A549 (cell line): ENCODE data around the gene RAPGEF6. TPM values are rescaled to one million over a fixed set of nuclear protein-coding genes. Genes with fewer than 3 reads are reported as not detected.

Experiments
- ATAC-seq, 2 experiments: fragments of 200-7000 bp in 1 of 2; fragments of >200 bp in 1 of 2; cut with Nextera tagmentation in 1 of 2; cut with Tn5 transposase in 1 of 2; 3 replicates each; pipeline versions ENCODE4 v1.8.0 to v1.9.1; 2018 to 2020; ENCODE audit warnings: mild to moderate bottlenecking in 1 of 2, moderate library complexity in 1 of 2
- CTCF ChIA-PET: fragments of 300-600 bp; sonication (Branson Sonifier 250); formaldehyde crosslinking; extraction: SDS; loops from one replicate; lab custom pipeline; 2021; ENCODE audit warnings: antibody characterized with exemption, inconsistent platforms; lab: Yijun Ruan, JAX
- POLR2A ChIA-PET: fragments of 350-600 bp; formaldehyde crosslinking; extraction: SDS; loops from one replicate; lab custom pipeline; 2021; ENCODE audit warnings: antibody characterized with exemption, inconsistent platforms; lab: Yijun Ruan, JAX
- DNase-seq, 2 experiments: peaks; one replicate each; pipeline versions ENCODE4 v3.0.0 to v3.0.0-alpha.2; 2011 to 2016; ENCODE audit warnings: low read depth in 1 of 2, low spot score in 1 of 2
- FAIRE-seq: peaks from 2 replicates; lab custom pipeline; 2011; peaks lifted over from hg19 to GRCh38; lab: Jason Lieb, UNC
- H3K27ac ChIP-seq, 2 experiments: fragments of >200 bp; sonication (Bioruptor Twin); formaldehyde crosslinking; 3 replicates each; pipeline ENCODE4 v1.5.1; 2016 to 2017
- H3K4me1 ChIP-seq: fragments of >200 bp; sonication (Bioruptor Twin); formaldehyde crosslinking; 3 replicates; pipeline ENCODE4 v1.6.1; 2016
- H3K4me2 ChIP-seq: fragments of >200 bp; sonication (Bioruptor Twin); formaldehyde crosslinking; 3 replicates; pipeline ENCODE4 v1.6.1; 2016
- H3K4me3 ChIP-seq: fragments of >200 bp; sonication (Bioruptor Twin); formaldehyde crosslinking; 3 replicates; pipeline ENCODE4 v1.5.1; 2016
- H3K9me3 ChIP-seq: fragments of >200 bp; sonication (Bioruptor Twin); formaldehyde crosslinking; 3 replicates; pipeline ENCODE4 v1.6.1; 2016
- BHLHE40 ChIP-seq: IDR thresholded peaks from 2 replicates; pipeline ENCODE4 v1.6.1; 2012; ENCODE audit warnings: low read depth, low read length, inconsistent platforms
- CHD2 ChIP-seq: fragments of 150-350 bp; IDR thresholded peaks from 2 replicates; pipeline ENCODE4 v1.6.1; 2014; ENCODE audit warnings: low read length; ENCODE audit not compliant: partially characterized antibody
- EHF ChIP-seq: fragments of 250-450 bp; sonication (Bioruptor Pico); IDR thresholded peaks from 2 replicates; pipeline ENCODE4 v1.5.0; 2020; ENCODE audit warnings: mild to moderate bottlenecking
- EHMT2 ChIP-seq: fragments of 200-600 bp; sonication (generic); IDR thresholded peaks from 2 replicates; pipeline ENCODE4 v1.6.1; 2016; ENCODE audit warnings: antibody characterized with exemption, low read depth, mild to moderate bottlenecking, moderate library complexity
- EP300 ChIP-seq, 2 experiments: fragments of >200 bp; sonication (Bioruptor Twin); formaldehyde crosslinking; IDR thresholded peaks; 2 replicates in 1 of 2; 3 replicates in 1 of 2; pipeline ENCODE4 v1.6.1; 2016 to 2017
- FOSB ChIP-seq: fragments of 250-450 bp; sonication (Bioruptor Pico); IDR thresholded peaks from 2 replicates; pipeline ENCODE4 v1.5.0; 2020; ENCODE audit warnings: mild to moderate bottlenecking, moderate library complexity
- FOSL2 ChIP-seq, 2 experiments: fragments of 450-650 bp in 1 of 2; fragments of >200 bp in 1 of 2; sonication (Bioruptor Twin) in 1 of 2; formaldehyde crosslinking; IDR thresholded peaks; 2 replicates each; pipeline versions ENCODE4 v1.5.0 to v1.6.1; 2016 to 2020; ENCODE audit warnings: mild to moderate bottlenecking in 1 of 2, moderate library complexity in 1 of 2
- FOXS1 ChIP-seq: fragments of 250-450 bp; sonication (Bioruptor Pico); IDR thresholded peaks from 2 replicates; pipeline ENCODE4 v1.5.0; 2020; ENCODE audit warnings: mild to moderate bottlenecking, moderate library complexity
- HDAC2 ChIP-seq: fragments of 200-600 bp; sonication (generic); IDR thresholded peaks from 2 replicates; pipeline ENCODE4 v1.6.1; 2016
- HEYL ChIP-seq: fragments of 250-450 bp; sonication (Bioruptor Pico); IDR thresholded peaks from 2 replicates; pipeline ENCODE4 v1.8.0; 2021; ENCODE audit warnings: mild to moderate bottlenecking, moderate library complexity
- HOXA7 ChIP-seq: fragments of 250-450 bp; sonication (Bioruptor Pico); IDR thresholded peaks from 2 replicates; pipeline ENCODE4 v1.5.0; 2020; ENCODE audit warnings: mild to moderate bottlenecking, moderate library complexity
- HOXB13 ChIP-seq: fragments of 250-450 bp; sonication (Bioruptor Pico); IDR thresholded peaks from 2 replicates; pipeline ENCODE4 v1.5.0; 2020; ENCODE audit warnings: low read depth, mild to moderate bottlenecking, moderate library complexity
- HOXB5 ChIP-seq: fragments of 250-450 bp; sonication (Bioruptor Pico); IDR thresholded peaks from 2 replicates; pipeline ENCODE4 v1.5.0; 2020; ENCODE audit warnings: mild to moderate bottlenecking, moderate library complexity
- KDM1A ChIP-seq: fragments of 200-600 bp; sonication (generic); IDR thresholded peaks from 2 replicates; pipeline ENCODE4 v1.6.1; 2016; ENCODE audit warnings: low read depth, mild to moderate bottlenecking
- KDM5A ChIP-seq: fragments of 200-600 bp; sonication (generic); IDR thresholded peaks from 2 replicates; pipeline ENCODE4 v1.6.1; 2016; ENCODE audit warnings: antibody characterized with exemption, mild to moderate bottlenecking
- MAFK ChIP-seq: fragments of 450-650 bp; IDR thresholded peaks from 2 replicates; pipeline ENCODE4 v1.6.1; 2014; ENCODE audit not compliant: partially characterized antibody
- MYC ChIP-seq: IDR thresholded peaks from 2 replicates; pipeline ENCODE4 v1.6.1; 2012; ENCODE audit warnings: mild to moderate bottlenecking, inconsistent platforms, low read length, improper control_type of control experiment, borderline replicate concordance
- NFE2L2 ChIP-seq: fragments of 150-350 bp; conservative IDR thresholded peaks from 2 replicates; pipeline ENCODE4 v1.6.1; 2014; ENCODE audit warnings: low read length
- NPAS2 ChIP-seq: fragments of 250-450 bp; sonication (Bioruptor Pico); IDR thresholded peaks from 2 replicates; pipeline ENCODE4 v1.8.0; 2022; ENCODE audit warnings: mild to moderate bottlenecking, moderate library complexity, borderline replicate concordance
- PHF8 ChIP-seq: fragments of 200-600 bp; sonication (generic); IDR thresholded peaks from 2 replicates; pipeline ENCODE4 v1.6.1; 2016; ENCODE audit warnings: low read depth, mild to moderate bottlenecking, antibody characterized with exemption, moderate library complexity, borderline replicate concordance
- POLR2A ChIP-seq: IDR thresholded peaks from 2 replicates; pipeline ENCODE4 v1.6.1; 2012; ENCODE audit warnings: mild to moderate bottlenecking, low read length
- POLR2AphosphoS2 ChIP-seq: conservative IDR thresholded peaks from 2 replicates; pipeline ENCODE4 v1.6.1; 2012; ENCODE audit warnings: low read length, improper control_type of control experiment, inconsistent platforms
- RAD21 ChIP-seq, 2 experiments: fragments of >200 bp in 1 of 2; sonication (Bioruptor Twin) in 1 of 2; formaldehyde crosslinking in 1 of 2; IDR thresholded peaks in 1 of 2; conservative IDR thresholded peaks in 1 of 2; 2 replicates in 1 of 2; 3 replicates in 1 of 2; pipeline ENCODE4 v1.6.1; 2012 to 2018; ENCODE audit warnings: inconsistent platforms in 1 of 2
- RCOR1 ChIP-seq: fragments of 150-350 bp; IDR thresholded peaks from 2 replicates; pipeline ENCODE4 v1.6.1; 2014; ENCODE audit warnings: antibody characterized with exemption, low read length, low read depth
- RFX5 ChIP-seq: fragments of 450-650 bp; IDR thresholded peaks from 2 replicates; pipeline ENCODE4 v1.7.1; 2014; ENCODE audit warnings: antibody characterized with exemption, mild to moderate bottlenecking, moderate library complexity
- SREBF2 ChIP-seq: fragments of 450-650 bp; IDR thresholded peaks from 2 replicates; pipeline ENCODE4 v1.6.1; 2014; ENCODE audit warnings: mild to moderate bottlenecking, moderate library complexity
- TFCP2L1 ChIP-seq: fragments of 250-450 bp; sonication (Bioruptor Pico); IDR thresholded peaks from 2 replicates; pipeline ENCODE4 v1.5.0; 2021; ENCODE audit warnings: mild to moderate bottlenecking
- TP53 ChIP-seq: fragments of 250-450 bp; sonication (Bioruptor Pico); IDR thresholded peaks from 2 replicates; pipeline ENCODE4 v1.5.0; 2021; ENCODE audit warnings: mild to moderate bottlenecking, moderate library complexity
- ZC3H11A ChIP-seq: fragments of 450-650 bp; IDR thresholded peaks from 2 replicates; pipeline ENCODE4 v1.6.1; 2014; ENCODE audit warnings: antibody characterized with exemption, mild to moderate bottlenecking
- WGBS: methylation state at CpG from one replicate; pipeline ENCODE4 v1.1.6; 2017; ENCODE audit errors: missing lambda C conversion rate; 5-methylcytosine and 5-hydroxymethylcytosine counted together
- polyA plus RNA-seq, 4 experiments: library from polyadenylated mRNA; depleted of rRNA in 3 of 4; stranded (reverse); fragments of >200 nt; fragmentation: RNase III in 1 of 4; extraction: RNeasy Plus Mini Kit Qiagen cat#74134 plus additional on column Dnase treatment in 1 of 4; gene quantifications; 2 replicates in 3 of 4; 3 replicates in 1 of 4; pipeline ENCODE4 v1.2.3, GENCODE V29; 2011 to 2017
- TF ChIP-seq, protein P1 (sequence below): fragments of >200 bp; sonication (Bioruptor Twin); formaldehyde crosslinking; IDR thresholded peaks from 2 replicates; pipeline ENCODE4 v1.6.1; 2016
- TF ChIP-seq, protein P2 (sequence below): fragments of >200 bp; sonication (Bioruptor Twin); formaldehyde crosslinking; IDR thresholded peaks from 3 replicates; pipeline ENCODE4 v1.6.1; 2016
- TF ChIP-seq, protein P3 (sequence below): fragments of 200-600 bp; sonication (generic); IDR thresholded peaks from 2 replicates; pipeline ENCODE4 v1.6.1; 2016; ENCODE audit warnings: antibody characterized with exemption, mild to moderate bottlenecking, moderate library complexity

The RAPGEF6 gene
- polyA plus RNA-seq, 2 of the 4 experiments (the other 2 are of a cell fraction): 5.9 to 15.2 TPM

DNA sequence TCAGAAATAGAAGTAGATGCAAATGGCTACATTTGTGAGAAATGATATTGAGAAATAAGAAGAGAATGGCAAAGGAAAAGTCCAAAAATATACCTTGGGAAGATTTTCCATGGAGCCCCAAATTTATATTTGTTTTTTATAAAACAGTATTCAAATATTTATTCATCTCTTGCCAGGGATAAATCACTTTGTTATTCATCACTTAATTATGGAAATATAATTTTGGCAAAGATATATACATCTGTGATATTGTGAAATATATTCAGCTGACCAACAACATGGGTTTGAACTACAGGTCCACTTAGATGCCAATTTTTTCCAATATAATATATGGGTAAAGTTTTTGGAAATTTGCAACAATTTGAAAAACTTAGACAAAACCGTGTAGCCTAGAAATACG is 19.7 kb upstream of the RAPGEF6 start:
- WGBS: 75% methylated on average over 2 of the region's 2 CpGs
- FAIRE-seq (no peak), DNase-seq (no peak), ATAC-seq (no peak)
- ChIA-PET CTCF (no interaction called here), POLR2A (no interaction called here)
- TF ChIP-seq RAD21 (conservative IDR thresholded peaks at IDR 0.05 in 1 of 2, IDR thresholded peaks at IDR 0.05 in 1 of 2) (no peak), FOSL2 (IDR thresholded peaks at IDR 0.05) (no peak), FOSL2 (CRISPR knock-in tag; IDR thresholded peaks at IDR 0.05) (no peak), PHF8 (no peak), MAFK (no peak), HOXB5 (CRISPR knock-in tag) (no peak), FOSB (CRISPR knock-in tag) (no peak), SREBF2 (no peak), CHD2 (no peak), TP53 (CRISPR knock-in tag) (no peak), NPAS2 (CRISPR knock-in tag) (no peak), BHLHE40 (no peak), TFCP2L1 (CRISPR knock-in tag) (no peak), KDM1A (no peak), FOXS1 (CRISPR knock-in tag) (no peak), EHF (no peak)
- TF ChIP-seq, protein P1, sequence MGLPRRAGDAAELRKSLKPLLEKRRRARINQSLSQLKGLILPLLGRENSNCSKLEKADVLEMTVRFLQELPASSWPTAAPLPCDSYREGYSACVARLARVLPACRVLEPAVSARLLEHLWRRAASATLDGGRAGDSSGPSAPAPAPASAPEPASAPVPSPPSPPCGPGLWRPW: no peak
- Histone ChIP-seq H3K27ac (no peak overlapping the region), H3K4me2 (no peak overlapping the region), H3K4me3 (no peak overlapping the region), H3K4me1 (peaks cover 6% of the 10 kb centered on the region; the same call in 2 of the 3 replicates), H3K9me3 (no peaks in the 10 kb centered on the region)

DNA sequence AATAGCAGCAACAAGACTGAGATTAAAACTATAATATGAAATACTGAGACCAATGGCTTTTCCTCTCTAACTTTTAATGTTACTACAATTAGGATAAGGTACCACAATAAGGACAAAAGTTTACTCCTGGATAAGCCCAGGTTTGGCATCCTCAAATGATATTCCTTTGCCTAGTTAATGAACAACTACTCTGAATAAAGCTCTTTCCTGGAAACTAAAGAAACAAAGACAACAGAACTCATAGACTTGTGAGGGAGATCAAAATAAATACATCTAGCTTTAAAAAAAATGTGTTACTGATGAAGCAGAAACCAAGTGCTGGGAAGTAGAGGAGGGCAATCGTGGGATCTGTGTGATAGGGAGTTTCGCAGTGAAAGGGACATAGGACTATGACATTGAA is 19.3 kb upstream of the RAPGEF6 start:
- ATAC-seq (no peak), DNase-seq (no peak), FAIRE-seq (no peak)
- CTCF ChIA-PET: no interaction called here
- no peak overlapping the region for H3K4me2 ChIP-seq
- H3K4me3 ChIP-seq: no peak overlapping the region
- no peak overlapping the region for H3K27ac ChIP-seq
- peaks cover 6% of the 10 kb centered on the region; the same call in 2 of the 3 replicates for H3K4me1 ChIP-seq
- TF ChIP-seq ZC3H11A: no peak
- TF ChIP-seq PHF8: no peak
- no peak for TF ChIP-seq NFE2L2
- TF ChIP-seq KDM5A: no peak
- no peak for TF ChIP-seq POLR2AphosphoS2
- TF ChIP-seq MYC: no peak
- no peak for TF ChIP-seq HOXB13 (CRISPR knock-in tag)
- TF ChIP-seq, protein P2, sequence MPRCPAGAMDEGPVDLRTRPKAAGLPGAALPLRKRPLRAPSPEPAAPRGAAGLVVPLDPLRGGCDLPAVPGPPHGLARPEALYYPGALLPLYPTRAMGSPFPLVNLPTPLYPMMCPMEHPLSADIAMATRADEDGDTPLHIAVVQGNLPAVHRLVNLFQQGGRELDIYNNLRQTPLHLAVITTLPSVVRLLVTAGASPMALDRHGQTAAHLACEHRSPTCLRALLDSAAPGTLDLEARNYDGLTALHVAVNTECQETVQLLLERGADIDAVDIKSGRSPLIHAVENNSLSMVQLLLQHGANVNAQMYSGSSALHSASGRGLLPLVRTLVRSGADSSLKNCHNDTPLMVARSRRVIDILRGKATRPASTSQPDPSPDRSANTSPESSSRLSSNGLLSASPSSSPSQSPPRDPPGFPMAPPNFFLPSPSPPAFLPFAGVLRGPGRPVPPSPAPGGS: no peak
- WGBS: 80% methylated on average over 2 of the region's 2 CpGs
- POLR2A ChIA-PET: no interaction called here
- H3K9me3 ChIP-seq: no peaks in the 10 kb centered on the region

DNA sequence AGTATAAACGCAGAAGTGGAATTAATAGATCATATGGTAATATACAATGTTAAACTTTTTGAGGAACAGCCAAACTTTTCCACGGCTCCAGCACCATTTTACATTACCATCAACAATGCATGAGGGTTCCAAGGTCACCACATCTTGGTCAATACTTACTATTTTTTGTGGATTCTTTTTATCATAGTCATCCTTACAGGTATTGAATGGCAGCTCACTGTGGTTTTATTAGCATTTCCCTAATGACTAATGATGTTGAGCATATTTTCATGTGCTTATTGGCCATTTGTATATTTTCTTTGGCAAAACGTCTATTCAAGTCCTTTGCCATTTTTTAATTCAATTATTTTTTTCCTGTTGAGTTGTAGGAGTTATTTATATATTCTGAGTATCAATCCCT is 14.1 kb upstream of the RAPGEF6 start:
- 77% methylated on average over 3 of the region's 3 CpGs for WGBS
- no peak overlapping the region for H3K4me2 ChIP-seq

More for the DNA sequence above, 14.1 kb upstream of the RAPGEF6 start:
- DNase-seq (no peak), ATAC-seq (no peak), FAIRE-seq (no peak)
- POLR2A ChIA-PET: no interaction called here
- no peak overlapping the region for H3K4me3 ChIP-seq
- peaks cover 3% of the 10 kb centered on the region; the same call in 1 of the 3 replicates for H3K4me1 ChIP-seq
- no peak for TF ChIP-seq RFX5
- TF ChIP-seq, protein P1: no peak
- TF ChIP-seq NPAS2 (CRISPR knock-in tag): no peak
- TF ChIP-seq RCOR1: no peak
- no peak for TF ChIP-seq RAD21 (conservative IDR thresholded peaks at IDR 0.05 in 1 of 2, IDR thresholded peaks at IDR 0.05 in 1 of 2)
- no peak for TF ChIP-seq KDM5A
- no peak for TF ChIP-seq HDAC2
- TF ChIP-seq POLR2A: no peak
- no peak for TF ChIP-seq HEYL (CRISPR knock-in tag)
- TF ChIP-seq, protein P3, sequence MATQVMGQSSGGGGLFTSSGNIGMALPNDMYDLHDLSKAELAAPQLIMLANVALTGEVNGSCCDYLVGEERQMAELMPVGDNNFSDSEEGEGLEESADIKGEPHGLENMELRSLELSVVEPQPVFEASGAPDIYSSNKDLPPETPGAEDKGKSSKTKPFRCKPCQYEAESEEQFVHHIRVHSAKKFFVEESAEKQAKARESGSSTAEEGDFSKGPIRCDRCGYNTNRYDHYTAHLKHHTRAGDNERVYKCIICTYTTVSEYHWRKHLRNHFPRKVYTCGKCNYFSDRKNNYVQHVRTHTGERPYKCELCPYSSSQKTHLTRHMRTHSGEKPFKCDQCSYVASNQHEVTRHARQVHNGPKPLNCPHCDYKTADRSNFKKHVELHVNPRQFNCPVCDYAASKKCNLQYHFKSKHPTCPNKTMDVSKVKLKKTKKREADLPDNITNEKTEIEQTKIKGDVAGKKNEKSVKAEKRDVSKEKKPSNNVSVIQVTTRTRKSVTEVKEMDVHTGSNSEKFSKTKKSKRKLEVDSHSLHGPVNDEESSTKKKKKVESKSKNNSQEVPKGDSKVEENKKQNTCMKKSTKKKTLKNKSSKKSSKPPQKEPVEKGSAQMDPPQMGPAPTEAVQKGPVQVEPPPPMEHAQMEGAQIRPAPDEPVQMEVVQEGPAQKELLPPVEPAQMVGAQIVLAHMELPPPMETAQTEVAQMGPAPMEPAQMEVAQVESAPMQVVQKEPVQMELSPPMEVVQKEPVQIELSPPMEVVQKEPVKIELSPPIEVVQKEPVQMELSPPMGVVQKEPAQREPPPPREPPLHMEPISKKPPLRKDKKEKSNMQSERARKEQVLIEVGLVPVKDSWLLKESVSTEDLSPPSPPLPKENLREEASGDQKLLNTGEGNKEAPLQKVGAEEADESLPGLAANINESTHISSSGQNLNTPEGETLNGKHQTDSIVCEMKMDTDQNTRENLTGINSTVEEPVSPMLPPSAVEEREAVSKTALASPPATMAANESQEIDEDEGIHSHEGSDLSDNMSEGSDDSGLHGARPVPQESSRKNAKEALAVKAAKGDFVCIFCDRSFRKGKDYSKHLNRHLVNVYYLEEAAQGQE: no peak
- TF ChIP-seq EHMT2: no peak
- no peak for TF ChIP-seq SREBF2
- TF ChIP-seq HOXA7 (CRISPR knock-in tag): no peak
- TF ChIP-seq HOXB5 (CRISPR knock-in tag): no peak
- no peak for TF ChIP-seq EP300 (IDR thresholded peaks at IDR 0.05)
- no peak for TF ChIP-seq PHF8
- no peak for TF ChIP-seq BHLHE40
- CTCF ChIA-PET: no interaction called here
- no peak overlapping the region for H3K27ac ChIP-seq
- H3K9me3 ChIP-seq: no peaks in the 10 kb centered on the region
